HepG2 (cell line): ENCODE data around the gene EPHA1.

Experiments
- HIVEP1 ChIP-seq: sonication (generic); formaldehyde crosslinking; IDR thresholded peaks from 2 replicates; pipeline ENCODE4 v1.4.0; 2020; ENCODE audit warnings: mild to moderate bottlenecking, missing genetic modification reagents
- NFE2L1 ChIP-seq: sonication (generic); formaldehyde crosslinking; IDR thresholded peaks from 2 replicates; pipeline ENCODE4 v1.4.0; 2020; ENCODE audit warnings: missing genetic modification reagents, mild to moderate bottlenecking, borderline replicate concordance
- NR1H2 ChIP-seq: sonication (generic); formaldehyde crosslinking; IDR thresholded peaks from 2 replicates; pipeline ENCODE4 v1.8.1; 2022; ENCODE audit warnings: low read depth, missing genetic modification reagents, borderline replicate concordance
- RBFOX2 ChIP-seq: fragments of 200-400 bp; formaldehyde crosslinking; IDR thresholded peaks from 2 replicates; pipeline ENCODE4 v1.6.1; 2017; ENCODE audit warnings: low read depth, mild to moderate bottlenecking, low read length
- SP1 ChIP-seq, 2 experiments: fragments of 450-650 bp in 1 of 2; sonication (generic) in 1 of 2; formaldehyde crosslinking in 1 of 2; IDR thresholded peaks; 2 replicates each; pipeline versions ENCODE4 v1.4.0 to v1.6.1; 2016 to 2020; ENCODE audit warnings: missing genetic modification reagents in 1 of 2
- TCF12 ChIP-seq, 2 experiments: fragments of 450-650 bp in 1 of 2; sonication (generic) in 1 of 2; formaldehyde crosslinking in 1 of 2; IDR thresholded peaks; 2 replicates each; pipeline versions ENCODE4 v1.6.1 to v1.8.0; 2017 to 2022; ENCODE audit warnings: antibody characterized with exemption in 1 of 2, mild to moderate bottlenecking in 1 of 2, missing genetic modification reagents in 1 of 2, moderate library complexity in 1 of 2
- ZNF12 ChIP-seq: sonication (generic); formaldehyde crosslinking; IDR thresholded peaks from 2 replicates; pipeline ENCODE4 v1.5.0; 2020; ENCODE audit warnings: missing genetic modification reagents
- ZNF75D ChIP-seq: sonication (generic); formaldehyde crosslinking; IDR thresholded peaks from 2 replicates; pipeline ENCODE4 v1.8.1; 2023; ENCODE audit warnings: missing genetic modification reagents, mild to moderate bottlenecking, borderline replicate concordance
- ZNF850 ChIP-seq: sonication (generic); formaldehyde crosslinking; conservative IDR thresholded peaks from 2 replicates; pipeline ENCODE4 v1.9.0; 2021; ENCODE audit warnings: mild to moderate bottlenecking, missing genetic modification reagents
- ZSCAN20 ChIP-seq: sonication (generic); formaldehyde crosslinking; IDR thresholded peaks from 2 replicates; pipeline ENCODE4 v1.4.0; 2020; ENCODE audit warnings: missing genetic modification reagents, mild to moderate bottlenecking, borderline replicate concordance
- TF ChIP-seq, protein P1 (sequence below): sonication (generic); formaldehyde crosslinking; IDR thresholded peaks from 2 replicates; pipeline ENCODE4 v1.8.0; 2022; ENCODE audit warnings: mild to moderate bottlenecking, missing genetic modification reagents; ENCODE audit not compliant: insufficient replicate concordance
- TF ChIP-seq, protein P2 (sequence below): IDR thresholded peaks from 2 replicates; pipeline ENCODE4 v1.6.1; 2016; ENCODE audit warnings: low read depth, missing genetic modification reagents, missing compliant biosample characterization

DNA sequence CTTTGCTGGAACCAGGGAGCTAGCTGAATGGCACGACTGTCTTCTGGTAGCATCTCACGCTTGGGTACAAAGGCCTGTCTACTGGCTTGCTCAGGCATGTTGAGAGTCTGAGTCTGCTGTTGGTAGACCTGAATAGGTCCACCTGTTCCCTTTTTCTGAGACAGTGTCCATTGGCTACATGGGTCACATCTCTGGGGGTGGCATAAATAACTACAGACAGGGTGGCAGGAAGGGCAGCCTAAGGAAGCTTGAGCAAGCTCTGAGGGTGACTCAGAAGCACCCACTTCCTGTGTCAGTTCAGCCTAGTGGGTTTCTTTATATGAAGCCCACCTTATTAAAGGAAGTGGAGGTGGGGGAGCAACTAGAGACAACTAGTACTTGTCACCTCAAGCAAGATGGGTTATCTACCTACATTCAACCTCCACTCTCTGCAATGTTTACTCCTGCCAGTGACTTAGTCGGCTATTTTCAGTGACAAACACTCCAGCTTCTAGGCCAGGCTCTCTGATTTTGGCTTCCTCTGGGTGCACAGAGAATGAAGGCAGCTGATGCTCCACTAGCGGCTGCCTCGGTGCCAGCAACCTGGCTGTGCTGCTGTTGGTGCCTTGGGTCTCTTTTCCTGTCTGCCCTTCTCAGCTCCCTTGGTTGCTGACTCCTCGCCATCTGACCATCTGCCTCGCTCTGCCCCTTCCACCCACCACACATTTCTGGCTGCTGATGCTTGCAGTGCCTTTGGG, 33.2 kb downstream of the EPHA1 start:
- TF ChIP-seq NR1H2 (CRISPR knock-in tag): no peak
- TF ChIP-seq HIVEP1 (CRISPR knock-in tag): no peak
- TF ChIP-seq TCF12 (IDR thresholded peaks at IDR 0.05): no peak
- no peak for TF ChIP-seq TCF12 (CRISPR knock-in tag; IDR thresholded peaks at IDR 0.05)
- no peak for TF ChIP-seq ZNF12
- no peak for TF ChIP-seq ZNF850 (CRISPR knock-in tag)
- TF ChIP-seq ZSCAN20 (CRISPR knock-in tag): no peak
- no peak for TF ChIP-seq NFE2L1 (CRISPR knock-in tag)
- no peak for TF ChIP-seq ZNF75D (CRISPR knock-in tag)
- TF ChIP-seq SP1 (IDR thresholded peaks at IDR 0.05): no peak
- no peak for TF ChIP-seq SP1 (CRISPR knock-in tag; IDR thresholded peaks at IDR 0.05)
- TF ChIP-seq, protein P1, sequence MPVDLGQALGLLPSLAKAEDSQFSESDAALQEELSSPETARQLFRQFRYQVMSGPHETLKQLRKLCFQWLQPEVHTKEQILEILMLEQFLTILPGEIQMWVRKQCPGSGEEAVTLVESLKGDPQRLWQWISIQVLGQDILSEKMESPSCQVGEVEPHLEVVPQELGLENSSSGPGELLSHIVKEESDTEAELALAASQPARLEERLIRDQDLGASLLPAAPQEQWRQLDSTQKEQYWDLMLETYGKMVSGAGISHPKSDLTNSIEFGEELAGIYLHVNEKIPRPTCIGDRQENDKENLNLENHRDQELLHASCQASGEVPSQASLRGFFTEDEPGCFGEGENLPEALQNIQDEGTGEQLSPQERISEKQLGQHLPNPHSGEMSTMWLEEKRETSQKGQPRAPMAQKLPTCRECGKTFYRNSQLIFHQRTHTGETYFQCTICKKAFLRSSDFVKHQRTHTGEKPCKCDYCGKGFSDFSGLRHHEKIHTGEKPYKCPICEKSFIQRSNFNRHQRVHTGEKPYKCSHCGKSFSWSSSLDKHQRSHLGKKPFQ (CRISPR knock-in tag): no peak
- TF ChIP-seq, protein P2, sequence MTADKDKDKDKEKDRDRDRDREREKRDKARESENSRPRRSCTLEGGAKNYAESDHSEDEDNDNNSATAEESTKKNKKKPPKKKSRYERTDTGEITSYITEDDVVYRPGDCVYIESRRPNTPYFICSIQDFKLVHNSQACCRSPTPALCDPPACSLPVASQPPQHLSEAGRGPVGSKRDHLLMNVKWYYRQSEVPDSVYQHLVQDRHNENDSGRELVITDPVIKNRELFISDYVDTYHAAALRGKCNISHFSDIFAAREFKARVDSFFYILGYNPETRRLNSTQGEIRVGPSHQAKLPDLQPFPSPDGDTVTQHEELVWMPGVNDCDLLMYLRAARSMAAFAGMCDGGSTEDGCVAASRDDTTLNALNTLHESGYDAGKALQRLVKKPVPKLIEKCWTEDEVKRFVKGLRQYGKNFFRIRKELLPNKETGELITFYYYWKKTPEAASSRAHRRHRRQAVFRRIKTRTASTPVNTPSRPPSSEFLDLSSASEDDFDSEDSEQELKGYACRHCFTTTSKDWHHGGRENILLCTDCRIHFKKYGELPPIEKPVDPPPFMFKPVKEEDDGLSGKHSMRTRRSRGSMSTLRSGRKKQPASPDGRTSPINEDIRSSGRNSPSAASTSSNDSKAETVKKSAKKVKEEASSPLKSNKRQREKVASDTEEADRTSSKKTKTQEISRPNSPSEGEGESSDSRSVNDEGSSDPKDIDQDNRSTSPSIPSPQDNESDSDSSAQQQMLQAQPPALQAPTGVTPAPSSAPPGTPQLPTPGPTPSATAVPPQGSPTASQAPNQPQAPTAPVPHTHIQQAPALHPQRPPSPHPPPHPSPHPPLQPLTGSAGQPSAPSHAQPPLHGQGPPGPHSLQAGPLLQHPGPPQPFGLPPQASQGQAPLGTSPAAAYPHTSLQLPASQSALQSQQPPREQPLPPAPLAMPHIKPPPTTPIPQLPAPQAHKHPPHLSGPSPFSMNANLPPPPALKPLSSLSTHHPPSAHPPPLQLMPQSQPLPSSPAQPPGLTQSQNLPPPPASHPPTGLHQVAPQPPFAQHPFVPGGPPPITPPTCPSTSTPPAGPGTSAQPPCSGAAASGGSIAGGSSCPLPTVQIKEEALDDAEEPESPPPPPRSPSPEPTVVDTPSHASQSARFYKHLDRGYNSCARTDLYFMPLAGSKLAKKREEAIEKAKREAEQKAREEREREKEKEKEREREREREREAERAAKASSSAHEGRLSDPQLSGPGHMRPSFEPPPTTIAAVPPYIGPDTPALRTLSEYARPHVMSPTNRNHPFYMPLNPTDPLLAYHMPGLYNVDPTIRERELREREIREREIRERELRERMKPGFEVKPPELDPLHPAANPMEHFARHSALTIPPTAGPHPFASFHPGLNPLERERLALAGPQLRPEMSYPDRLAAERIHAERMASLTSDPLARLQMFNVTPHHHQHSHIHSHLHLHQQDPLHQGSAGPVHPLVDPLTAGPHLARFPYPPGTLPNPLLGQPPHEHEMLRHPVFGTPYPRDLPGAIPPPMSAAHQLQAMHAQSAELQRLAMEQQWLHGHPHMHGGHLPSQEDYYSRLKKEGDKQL (CRISPR knock-in tag): no peak
- TF ChIP-seq RBFOX2: no peak
